Purkinje cell (primary cell): Measurements from ENCODE around the gene OR1S2. TPM values are rescaled to one million over a fixed set of nuclear protein-coding genes. Genes with fewer than 3 reads are reported as not detected.

Experiments used
- polyA plus RNA-seq: library from polyadenylated mRNA; unstranded; fragments of >200 nt; fragmentation: Nextera tagmentation; gene quantifications from 2 replicates; pipeline ENCODE4 v1.2.1, GENCODE V29; 2014

The OR1S2 gene, protein sequence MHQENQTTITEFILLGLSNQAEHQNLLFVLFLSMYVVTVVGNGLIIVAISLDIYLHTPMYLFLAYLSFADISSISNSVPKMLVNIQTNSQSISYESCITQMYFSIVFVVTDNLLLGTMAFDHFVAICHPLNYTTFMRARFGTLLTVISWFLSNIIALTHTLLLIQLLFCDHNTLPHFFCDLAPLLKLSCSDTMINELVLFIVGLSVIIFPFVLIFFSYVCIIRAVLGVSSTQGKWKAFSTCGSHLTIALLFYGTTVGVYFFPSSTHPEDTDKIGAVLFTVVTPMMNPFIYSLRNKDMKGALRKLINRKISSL
- polyA plus RNA-seq, result not detected in 2 replicates

DNA sequence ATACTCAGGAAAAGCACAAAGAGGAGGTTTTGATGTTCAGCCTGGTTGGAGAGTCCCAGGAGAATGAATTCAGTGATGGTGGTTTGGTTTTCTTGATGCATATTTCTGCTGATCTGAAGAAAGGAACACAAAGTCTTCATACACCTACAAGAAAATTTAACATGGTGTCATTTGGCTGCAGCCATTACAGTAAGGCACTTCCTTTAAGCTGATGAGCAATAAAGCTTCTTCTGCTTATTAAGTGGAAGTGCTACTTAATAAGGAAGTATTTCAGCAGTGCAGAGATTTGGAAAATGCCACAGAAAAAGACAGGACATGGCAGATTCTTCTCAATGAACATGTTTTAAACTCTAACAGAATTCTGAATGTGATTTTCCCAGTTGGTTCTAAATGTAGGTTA lies at the start of gene OR1S2:
TSS of gene OR1S2 (minus strand) at position 101 of the 400 bp plus-strand sequence. CDS start at position 101, 0 bp downstream.

DNA sequence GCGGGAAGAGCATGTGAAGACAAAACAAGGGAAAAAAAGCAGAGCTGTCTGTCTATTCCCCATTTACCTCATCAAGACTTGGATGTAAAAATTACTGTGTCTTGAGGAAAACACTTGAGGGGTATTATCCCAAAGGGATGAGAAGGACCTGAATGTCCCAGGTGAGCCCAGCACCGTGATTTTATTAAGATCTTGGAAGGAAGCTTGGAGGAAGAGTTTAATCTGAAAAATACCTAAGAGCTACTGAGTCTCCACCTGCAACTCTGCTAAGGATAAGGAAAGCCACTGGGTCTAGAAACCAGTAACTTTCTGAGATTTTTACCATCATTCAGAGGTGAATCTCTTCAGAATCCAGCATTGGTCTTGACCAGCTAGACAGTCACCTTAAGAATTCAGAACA lies 8.5 kb upstream of the OR1S2 start, which contains the start of gene OR1S1:
TSS of gene OR1S1 (plus strand) at position 301 of the 400 bp plus-strand sequence.

DNA sequence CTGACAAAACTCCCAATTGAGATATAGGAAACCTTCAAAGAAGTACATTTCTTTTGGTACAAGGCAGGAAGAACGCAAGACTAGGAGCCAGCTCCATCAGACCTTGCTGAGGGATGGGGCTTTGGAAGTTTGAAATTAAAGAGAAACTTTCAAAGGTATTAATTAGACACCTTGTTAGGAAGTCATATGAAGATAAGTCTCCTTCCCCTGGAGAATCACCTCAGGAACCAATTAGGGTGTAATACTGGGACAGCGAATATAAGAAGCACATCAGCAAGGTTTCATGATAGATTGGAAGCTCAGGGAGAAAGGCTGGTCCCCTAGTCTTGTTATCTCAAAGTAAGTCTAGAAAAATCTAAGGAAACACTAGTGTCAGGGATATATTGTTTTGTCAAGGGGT lies 15.2 kb downstream of the OR1S2 start, which contains the start of gene OR9Q2:
TSS of gene OR9Q2 (plus strand) at position 301 of the 400 bp plus-strand sequence. CDS start 1,421 bp downstream, outside the sequence.

Other genes with a start within 250 kb of the OR1S2 start
- not detected in 2 replicates for gene OR9Q1, start 180.3 kb downstream of the OR1S2 start, polyA plus RNA-seq
- not detected in 2 replicates for gene OR6Q1, start 173.2 kb downstream of the OR1S2 start, polyA plus RNA-seq
- gene OR9I1, start 78.6 kb downstream of the OR1S2 start, polyA plus RNA-seq, result not detected in 2 replicates
- gene OR9Q2, start 15.1 kb downstream of the OR1S2 start, polyA plus RNA-seq, result not detected in 2 replicates
- gene OR1S1, start 8.6 kb upstream of the OR1S2 start, polyA plus RNA-seq, result not detected in 2 replicates
- gene OR10Q1, start 24.8 kb upstream of the OR1S2 start, polyA plus RNA-seq, result not detected in 2 replicates
- not detected in 2 replicates for gene OR10W1, start 64.1 kb upstream of the OR1S2 start, polyA plus RNA-seq
- gene OR5B17, start 154.9 kb upstream of the OR1S2 start, polyA plus RNA-seq, result not detected in 2 replicates
- gene OR5B3, start 202.7 kb upstream of the OR1S2 start, polyA plus RNA-seq, result not detected in 2 replicates
- gene OR5B2, start 224.0 kb upstream of the OR1S2 start, polyA plus RNA-seq, result not detected in 2 replicates
- gene OR5B12, start 238.1 kb upstream of the OR1S2 start, polyA plus RNA-seq, result not detected in 2 replicates